ENCODE results near the gene PCGF2. TPM values are rescaled to one million over a fixed set of nuclear protein-coding genes. Genes with fewer than 3 reads are reported as not detected.

Gene PCGF2
- total and polyA plus RNA-seq, 9 of the 15 experiments (the other 6 are each of a cell fraction or from before 2014, with no cell fraction given): 1.3 to 33.4 (median 7.0) TPM

GRCh38 chr17:38702166-38702915 is 45.8 kb downstream of the PCGF2 start (continued):
- TF ChIP-seq, protein P1, sequence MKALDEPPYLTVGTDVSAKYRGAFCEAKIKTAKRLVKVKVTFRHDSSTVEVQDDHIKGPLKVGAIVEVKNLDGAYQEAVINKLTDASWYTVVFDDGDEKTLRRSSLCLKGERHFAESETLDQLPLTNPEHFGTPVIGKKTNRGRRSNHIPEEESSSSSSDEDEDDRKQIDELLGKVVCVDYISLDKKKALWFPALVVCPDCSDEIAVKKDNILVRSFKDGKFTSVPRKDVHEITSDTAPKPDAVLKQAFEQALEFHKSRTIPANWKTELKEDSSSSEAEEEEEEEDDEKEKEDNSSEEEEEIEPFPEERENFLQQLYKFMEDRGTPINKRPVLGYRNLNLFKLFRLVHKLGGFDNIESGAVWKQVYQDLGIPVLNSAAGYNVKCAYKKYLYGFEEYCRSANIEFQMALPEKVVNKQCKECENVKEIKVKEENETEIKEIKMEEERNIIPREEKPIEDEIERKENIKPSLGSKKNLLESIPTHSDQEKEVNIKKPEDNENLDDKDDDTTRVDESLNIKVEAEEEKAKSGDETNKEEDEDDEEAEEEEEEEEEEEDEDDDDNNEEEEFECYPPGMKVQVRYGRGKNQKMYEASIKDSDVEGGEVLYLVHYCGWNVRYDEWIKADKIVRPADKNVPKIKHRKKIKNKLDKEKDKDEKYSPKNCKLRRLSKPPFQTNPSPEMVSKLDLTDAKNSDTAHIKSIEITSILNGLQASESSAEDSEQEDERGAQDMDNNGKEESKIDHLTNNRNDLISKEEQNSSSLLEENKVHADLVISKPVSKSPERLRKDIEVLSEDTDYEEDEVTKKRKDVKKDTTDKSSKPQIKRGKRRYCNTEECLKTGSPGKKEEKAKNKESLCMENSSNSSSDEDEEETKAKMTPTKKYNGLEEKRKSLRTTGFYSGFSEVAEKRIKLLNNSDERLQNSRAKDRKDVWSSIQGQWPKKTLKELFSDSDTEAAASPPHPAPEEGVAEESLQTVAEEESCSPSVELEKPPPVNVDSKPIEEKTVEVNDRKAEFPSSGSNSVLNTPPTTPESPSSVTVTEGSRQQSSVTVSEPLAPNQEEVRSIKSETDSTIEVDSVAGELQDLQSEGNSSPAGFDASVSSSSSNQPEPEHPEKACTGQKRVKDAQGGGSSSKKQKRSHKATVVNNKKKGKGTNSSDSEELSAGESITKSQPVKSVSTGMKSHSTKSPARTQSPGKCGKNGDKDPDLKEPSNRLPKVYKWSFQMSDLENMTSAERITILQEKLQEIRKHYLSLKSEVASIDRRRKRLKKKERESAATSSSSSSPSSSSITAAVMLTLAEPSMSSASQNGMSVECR (CRISPR knock-in tag; IDR thresholded peaks at IDR 0.05): 0 out of 2 replicates have a peak, but pooled peaks have one; percentile 38
- TF ChIP-seq ZNF174 (CRISPR knock-in tag; IDR thresholded peaks at IDR 0.05) (no peak), SLC30A9 (CRISPR knock-in tag; IDR thresholded peaks at IDR 0.05) (no peak), MEIS2 (IDR thresholded peaks at IDR 0.05; ENCODE audit: partially characterized antibody) (peak; percentile 5), ZBTB1 (CRISPR knock-in tag; IDR thresholded peaks at IDR 0.05; ENCODE audit: borderline replicate concordance, low read depth) (peak; percentile 97), ZNF280B (CRISPR knock-in tag; IDR thresholded peaks at IDR 0.05) (no peak), NUFIP1 (IDR thresholded peaks at IDR 0.05; ENCODE audit: partially characterized antibody) (no peak), ZNF224 (CRISPR knock-in tag; IDR thresholded peaks at IDR 0.05) (no peak), ELK1 (CRISPR knock-in tag; IDR thresholded peaks at IDR 0.05) (no peak), ZNF316 (IDR thresholded peaks at IDR 0.05) (no peak), KAT8 (IDR thresholded peaks at IDR 0.05; ENCODE audit: low read depth) (no peak), BDP1 (IDR thresholded peaks at IDR 0.05; ENCODE audit: insufficient read depth, insufficient read length) (no peak), IRF9 (tag; IDR thresholded peaks at IDR 0.05) (no peak), ZNF24 (IDR thresholded peaks at IDR 0.05) (peak; percentile 7; the same call in 1 of the 2 replicates), USF1 (CRISPR knock-in tag; IDR thresholded peaks at IDR 0.05) (no peak), RBBP5 (IDR thresholded peaks at IDR 0.05; ENCODE audit: borderline replicate concordance, insufficient read depth, low read length, poor library complexity, severe bottlenecking) (peak; percentile 63), HMG20A (CRISPR knock-in tag; conservative IDR thresholded peaks at IDR 0.05) (no peak), ZNF444 (CRISPR knock-in tag; IDR thresholded peaks at IDR 0.05) (no peak), EP300 (IDR thresholded peaks at IDR 0.05; ENCODE audit: low read length) (no peak), FOXK2 (conservative IDR thresholded peaks at IDR 0.05 in 1 of 2, IDR thresholded peaks at IDR 0.05 in 1 of 2; ENCODE audit: low read depth in 2 of 2) (no peak)

Measured in K562 (cell line).